Ishikawa (cell line): Measurements from ENCODE around the gene CDC16.

Experiments
- CEBPB ChIP-seq: IDR thresholded peaks from 2 replicates; pipeline ENCODE4 v1.6.1; 2012
- CREB1 ChIP-seq: IDR thresholded peaks from 2 replicates; pipeline ENCODE4 v1.6.1; 2012; ENCODE audit warnings: low read depth
- EGR1 ChIP-seq: IDR thresholded peaks from 2 replicates; pipeline ENCODE4 v1.6.1; 2012
- EP300 ChIP-seq: IDR thresholded peaks from 2 replicates; pipeline ENCODE4 v1.6.1; 2012; ENCODE audit warnings: borderline replicate concordance
- FOXM1 ChIP-seq: IDR thresholded peaks from 2 replicates; pipeline ENCODE4 v1.6.1; 2012; ENCODE audit warnings: low read depth, borderline replicate concordance
- NFIC ChIP-seq: IDR thresholded peaks from 2 replicates; pipeline ENCODE4 v1.6.1; 2012
- RAD21 ChIP-seq: IDR thresholded peaks from 2 replicates; pipeline ENCODE4 v1.6.1; 2012; ENCODE audit warnings: low read depth
- TAF1 ChIP-seq: IDR thresholded peaks from 2 replicates; pipeline ENCODE4 v1.6.1; 2012; ENCODE audit warnings: low read depth, mild to moderate bottlenecking
- TCF12 ChIP-seq: IDR thresholded peaks from 2 replicates; pipeline ENCODE4 v1.6.1; 2012; ENCODE audit warnings: low read depth
- TEAD4 ChIP-seq: IDR thresholded peaks from 2 replicates; pipeline ENCODE4 v1.6.1; 2012
- YY1 ChIP-seq: IDR thresholded peaks from 2 replicates; pipeline ENCODE4 v1.6.1; 2012; ENCODE audit warnings: low read depth
- ZBTB7A ChIP-seq: IDR thresholded peaks from 2 replicates; pipeline ENCODE4 v1.6.1; 2012; ENCODE audit warnings: low read depth
- TF ChIP-seq, protein P1 (sequence below): IDR thresholded peaks from 2 replicates; pipeline ENCODE4 v1.6.1; 2012; ENCODE audit warnings: low read depth, mild to moderate bottlenecking
- TF ChIP-seq, protein P2 (sequence below): IDR thresholded peaks from 2 replicates; pipeline ENCODE4 v1.6.1; 2012
- TF ChIP-seq, protein P3 (sequence below): IDR thresholded peaks from 2 replicates; pipeline ENCODE4 v1.6.1; 2012

Gene CDC16, protein sequence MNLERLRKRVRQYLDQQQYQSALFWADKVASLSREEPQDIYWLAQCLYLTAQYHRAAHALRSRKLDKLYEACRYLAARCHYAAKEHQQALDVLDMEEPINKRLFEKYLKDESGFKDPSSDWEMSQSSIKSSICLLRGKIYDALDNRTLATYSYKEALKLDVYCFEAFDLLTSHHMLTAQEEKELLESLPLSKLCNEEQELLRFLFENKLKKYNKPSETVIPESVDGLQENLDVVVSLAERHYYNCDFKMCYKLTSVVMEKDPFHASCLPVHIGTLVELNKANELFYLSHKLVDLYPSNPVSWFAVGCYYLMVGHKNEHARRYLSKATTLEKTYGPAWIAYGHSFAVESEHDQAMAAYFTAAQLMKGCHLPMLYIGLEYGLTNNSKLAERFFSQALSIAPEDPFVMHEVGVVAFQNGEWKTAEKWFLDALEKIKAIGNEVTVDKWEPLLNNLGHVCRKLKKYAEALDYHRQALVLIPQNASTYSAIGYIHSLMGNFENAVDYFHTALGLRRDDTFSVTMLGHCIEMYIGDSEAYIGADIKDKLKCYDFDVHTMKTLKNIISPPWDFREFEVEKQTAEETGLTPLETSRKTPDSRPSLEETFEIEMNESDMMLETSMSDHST

DNA sequence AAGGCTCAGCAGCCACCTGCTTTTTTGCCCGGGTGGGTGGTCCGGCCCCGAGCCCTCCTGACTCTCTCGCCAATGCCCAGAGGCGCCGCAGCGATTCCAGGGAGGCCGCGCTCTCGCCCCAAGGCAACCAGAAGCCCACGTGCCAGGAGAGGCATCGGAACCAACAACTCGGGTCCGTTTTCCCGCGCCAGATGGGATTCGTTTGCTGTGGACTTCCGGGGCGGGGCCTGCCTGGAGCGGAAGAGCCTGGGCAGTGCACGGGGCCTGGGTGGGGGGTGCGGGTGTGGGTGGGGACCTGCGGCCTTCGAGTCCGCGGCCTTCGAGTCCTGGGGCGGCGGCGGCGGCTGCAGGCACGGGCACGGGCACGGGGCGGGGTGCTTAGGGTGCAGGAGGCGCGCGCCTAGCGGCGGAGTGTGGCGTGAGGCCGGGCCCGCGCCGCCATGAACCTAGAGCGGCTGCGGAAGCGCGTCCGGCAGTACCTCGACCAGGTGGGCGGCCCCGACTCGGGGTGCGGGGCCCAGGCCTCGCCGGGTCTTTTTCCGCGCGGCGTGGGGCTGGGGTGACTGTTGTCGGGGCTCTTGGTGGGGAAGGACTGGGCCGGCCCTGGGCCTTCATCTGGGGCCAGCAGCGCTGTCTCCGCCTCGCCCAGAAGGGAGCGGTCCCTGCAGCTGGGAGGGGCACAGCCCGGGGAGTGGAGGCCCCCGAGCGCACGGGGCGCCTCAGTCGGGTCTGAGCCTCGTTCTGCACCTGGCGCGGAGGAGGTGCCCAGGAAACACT, at the start of gene CDC16:
Gene CDC16 (plus strand): TSS at position 253 of the 777 bp plus-strand sequence. CDS start 188 bp downstream, at position 441.
- TF ChIP-seq FOXM1 (no peak), TEAD4 (no peak), CREB1 (no peak), TAF1 (no peak; the same call in none of the 2 replicates), CEBPB (no peak), NFIC (0 out of 2 replicates have a peak, but pooled peaks have one; percentile 31), EP300 (no peak), ZBTB7A (peak; percentile 55; the same call in 1 of the 2 replicates), EGR1 (no peak; the same call in 1 of the 2 replicates), RAD21 (no peak), TCF12 (peak; percentile 65), YY1 (peak; percentile 60; the same call in 1 of the 2 replicates)
- TF ChIP-seq, protein P1, sequence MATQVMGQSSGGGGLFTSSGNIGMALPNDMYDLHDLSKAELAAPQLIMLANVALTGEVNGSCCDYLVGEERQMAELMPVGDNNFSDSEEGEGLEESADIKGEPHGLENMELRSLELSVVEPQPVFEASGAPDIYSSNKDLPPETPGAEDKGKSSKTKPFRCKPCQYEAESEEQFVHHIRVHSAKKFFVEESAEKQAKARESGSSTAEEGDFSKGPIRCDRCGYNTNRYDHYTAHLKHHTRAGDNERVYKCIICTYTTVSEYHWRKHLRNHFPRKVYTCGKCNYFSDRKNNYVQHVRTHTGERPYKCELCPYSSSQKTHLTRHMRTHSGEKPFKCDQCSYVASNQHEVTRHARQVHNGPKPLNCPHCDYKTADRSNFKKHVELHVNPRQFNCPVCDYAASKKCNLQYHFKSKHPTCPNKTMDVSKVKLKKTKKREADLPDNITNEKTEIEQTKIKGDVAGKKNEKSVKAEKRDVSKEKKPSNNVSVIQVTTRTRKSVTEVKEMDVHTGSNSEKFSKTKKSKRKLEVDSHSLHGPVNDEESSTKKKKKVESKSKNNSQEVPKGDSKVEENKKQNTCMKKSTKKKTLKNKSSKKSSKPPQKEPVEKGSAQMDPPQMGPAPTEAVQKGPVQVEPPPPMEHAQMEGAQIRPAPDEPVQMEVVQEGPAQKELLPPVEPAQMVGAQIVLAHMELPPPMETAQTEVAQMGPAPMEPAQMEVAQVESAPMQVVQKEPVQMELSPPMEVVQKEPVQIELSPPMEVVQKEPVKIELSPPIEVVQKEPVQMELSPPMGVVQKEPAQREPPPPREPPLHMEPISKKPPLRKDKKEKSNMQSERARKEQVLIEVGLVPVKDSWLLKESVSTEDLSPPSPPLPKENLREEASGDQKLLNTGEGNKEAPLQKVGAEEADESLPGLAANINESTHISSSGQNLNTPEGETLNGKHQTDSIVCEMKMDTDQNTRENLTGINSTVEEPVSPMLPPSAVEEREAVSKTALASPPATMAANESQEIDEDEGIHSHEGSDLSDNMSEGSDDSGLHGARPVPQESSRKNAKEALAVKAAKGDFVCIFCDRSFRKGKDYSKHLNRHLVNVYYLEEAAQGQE, result no peak
- TF ChIP-seq, protein P2, sequence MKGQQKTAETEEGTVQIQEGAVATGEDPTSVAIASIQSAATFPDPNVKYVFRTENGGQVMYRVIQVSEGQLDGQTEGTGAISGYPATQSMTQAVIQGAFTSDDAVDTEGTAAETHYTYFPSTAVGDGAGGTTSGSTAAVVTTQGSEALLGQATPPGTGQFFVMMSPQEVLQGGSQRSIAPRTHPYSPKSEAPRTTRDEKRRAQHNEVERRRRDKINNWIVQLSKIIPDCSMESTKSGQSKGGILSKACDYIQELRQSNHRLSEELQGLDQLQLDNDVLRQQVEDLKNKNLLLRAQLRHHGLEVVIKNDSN, result peak; percentile 77
- TF ChIP-seq, protein P3, sequence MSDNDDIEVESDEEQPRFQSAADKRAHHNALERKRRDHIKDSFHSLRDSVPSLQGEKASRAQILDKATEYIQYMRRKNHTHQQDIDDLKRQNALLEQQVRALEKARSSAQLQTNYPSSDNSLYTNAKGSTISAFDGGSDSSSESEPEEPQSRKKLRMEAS, result peak; percentile 100

DNA sequence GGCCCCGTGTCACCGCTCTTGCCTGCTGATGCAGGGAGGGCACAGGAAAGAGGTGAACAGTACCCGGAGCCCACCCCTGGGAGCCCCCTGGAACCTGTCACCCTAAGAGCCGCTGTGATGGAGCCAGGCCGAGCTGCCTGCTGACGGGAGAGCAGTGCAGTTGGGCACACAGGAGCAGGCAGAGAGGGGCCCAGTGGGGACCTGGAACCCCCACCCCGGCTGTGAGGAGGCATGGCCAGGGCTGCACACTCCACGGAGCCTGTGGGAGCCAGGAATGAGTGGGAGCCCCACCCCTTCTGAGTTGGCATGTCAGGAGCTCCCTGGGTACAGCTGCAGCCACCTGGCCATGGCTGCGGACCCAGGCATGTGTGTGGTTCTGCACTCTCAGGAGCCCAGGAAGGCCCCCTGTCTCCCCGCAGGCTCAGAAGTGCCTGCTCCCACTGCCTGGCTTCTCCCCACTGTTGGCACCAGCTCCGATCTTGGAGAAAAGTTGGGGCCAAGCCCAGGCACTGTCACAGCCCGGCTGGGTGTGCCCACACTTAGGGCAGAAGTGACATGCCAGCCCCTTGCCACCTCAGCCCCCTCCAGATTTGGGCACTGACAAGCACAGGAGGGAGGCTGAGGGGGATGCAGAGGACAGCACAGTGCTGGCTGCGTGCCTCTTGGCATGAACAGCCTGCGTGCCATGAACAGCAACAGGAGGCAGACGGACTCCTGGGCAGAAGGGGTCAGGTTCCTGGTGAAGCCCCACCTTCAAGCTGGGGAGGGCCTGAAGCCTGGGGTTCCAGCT, 49.3 kb upstream of the CDC16 start:
- TF ChIP-seq, protein P1, result no peak
- TF ChIP-seq YY1, result no peak
- TF ChIP-seq ZBTB7A, result no peak
- TF ChIP-seq TEAD4, result no peak
- TF ChIP-seq CREB1, result no peak
- TF ChIP-seq NFIC, result no peak
- TF ChIP-seq, protein P2, result no peak
- no peak for TF ChIP-seq EGR1
- TF ChIP-seq, protein P3, result no peak
- no peak for TF ChIP-seq TCF12
- TF ChIP-seq EP300, result no peak
- TF ChIP-seq CEBPB, result no peak

DNA sequence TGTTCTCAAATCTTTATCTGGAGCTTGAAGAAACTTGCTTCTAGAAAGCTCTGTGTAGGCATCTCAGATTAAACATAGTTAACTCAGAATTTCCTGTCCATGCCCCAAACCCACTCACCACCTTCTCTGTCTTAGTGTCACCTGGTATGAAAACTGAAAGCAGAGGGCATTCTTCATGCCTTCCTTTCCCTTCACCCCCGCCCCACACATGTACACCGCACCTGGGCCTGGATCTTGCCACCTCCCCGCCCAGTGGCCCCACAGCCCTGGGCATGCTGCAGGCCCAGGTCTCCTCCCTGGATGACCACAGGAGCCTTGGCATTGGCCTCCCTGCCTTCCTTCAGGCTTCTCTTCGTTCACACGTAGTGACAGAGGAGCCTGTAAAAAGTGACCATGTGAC, 39.8 kb upstream of the CDC16 start:
- TF ChIP-seq ZBTB7A, result no peak

DNA sequence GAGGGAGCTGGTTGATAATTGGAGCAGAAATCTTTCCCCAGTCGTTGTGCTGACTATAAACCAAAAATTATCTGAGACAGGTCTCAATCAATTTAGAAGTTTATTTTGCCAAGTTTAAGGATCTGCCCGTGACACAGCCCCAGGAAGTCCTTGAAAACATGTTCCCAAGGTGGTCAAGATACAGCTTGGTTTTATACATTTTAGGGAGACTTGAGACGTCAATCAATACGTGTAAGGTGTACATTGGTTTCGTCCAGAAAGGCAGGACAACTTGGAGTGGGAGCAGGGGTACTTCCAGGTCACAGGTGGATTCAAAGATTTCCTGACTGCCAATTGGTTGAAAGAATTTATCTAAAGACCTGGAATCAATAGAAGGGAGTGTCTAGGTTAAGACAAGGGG, 38.1 kb upstream of the CDC16 start:
- TF ChIP-seq, protein P2, result no peak
- TF ChIP-seq EGR1 (no peak), CEBPB (no peak), CREB1 (no peak), TEAD4 (no peak), NFIC (no peak), TAF1 (no peak), EP300 (no peak), TCF12 (no peak), RAD21 (no peak), ZBTB7A (no peak), FOXM1 (no peak), YY1 (no peak)
- TF ChIP-seq, protein P1, result no peak
- TF ChIP-seq, protein P3, result no peak
